Activated naive CD8-positive, alpha-beta T cell (primary cell): ENCODE results near the gene TSPAN18.

Experiments used
- H3K27ac Mint-ChIP-seq: one replicate; pipeline ENCODE4 v1.8.0; 2021; ENCODE audit warnings: mixed read lengths
- H3K27me3 Mint-ChIP-seq: one replicate; pipeline ENCODE4 v1.8.0; 2021; ENCODE audit warnings: mixed read lengths
- H3K36me3 Mint-ChIP-seq: one replicate; pipeline ENCODE4 v1.8.0; 2021; ENCODE audit warnings: mixed read lengths
- H3K4me1 Mint-ChIP-seq: one replicate; pipeline ENCODE4 v1.8.0; 2021; ENCODE audit warnings: low read depth, mixed read lengths
- H3K4me3 Mint-ChIP-seq: one replicate; pipeline ENCODE4 v1.8.0; 2021; ENCODE audit warnings: mild to moderate bottlenecking, mixed read lengths
- H3K9me3 Mint-ChIP-seq: one replicate; pipeline ENCODE4 v1.8.0; 2021; ENCODE audit warnings: low read depth, mixed read lengths

The TSPAN18 gene

DNA sequence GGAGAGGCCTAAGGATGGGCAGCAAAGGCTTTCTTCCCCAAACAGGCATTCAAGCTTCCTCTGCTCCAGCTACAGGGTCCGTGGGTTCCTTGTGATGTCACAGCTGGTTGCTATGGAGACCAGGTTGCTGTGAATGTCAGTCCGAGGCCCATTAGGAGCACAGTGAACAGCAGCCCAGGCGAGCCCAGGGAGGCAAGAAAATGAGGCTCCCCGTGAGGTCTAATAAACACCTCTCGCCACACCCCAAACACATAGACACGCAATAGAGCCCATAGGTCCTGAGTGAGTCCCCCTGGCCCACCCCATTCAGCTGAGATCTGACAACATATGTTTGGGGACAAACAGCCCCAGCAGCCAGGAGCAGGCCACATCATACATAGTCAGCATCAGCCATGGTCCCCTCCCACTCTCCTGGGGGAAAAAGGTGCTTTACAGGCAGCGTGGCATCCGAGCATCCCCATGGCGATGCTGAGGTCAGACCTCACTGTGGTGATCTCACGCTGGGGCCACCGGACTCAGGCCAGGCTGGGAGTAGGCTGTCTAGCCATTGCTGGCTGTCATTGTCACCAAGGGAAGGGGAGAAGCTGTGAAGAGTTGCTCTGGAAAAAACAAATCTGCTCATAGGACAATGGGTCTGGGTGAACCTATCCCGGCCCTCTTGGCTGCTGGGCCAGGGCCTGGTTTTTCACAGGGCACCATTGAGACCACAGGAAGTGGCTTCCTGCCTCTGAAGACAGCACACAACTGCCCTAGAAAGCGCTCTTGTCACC, 247.1 kb downstream of the TSPAN18 start:
- no peak overlapping the region for H3K27ac Mint-ChIP-seq
- H3K36me3 Mint-ChIP-seq = no peaks in the 10 kb centered on the region
- peaks cover under 1% of the 10 kb centered on the region for H3K4me1 Mint-ChIP-seq
- H3K27me3 Mint-ChIP-seq = no peaks in the 10 kb centered on the region
- no peak overlapping the region for H3K4me3 Mint-ChIP-seq
- no peaks in the 10 kb centered on the region for H3K9me3 Mint-ChIP-seq

DNA sequence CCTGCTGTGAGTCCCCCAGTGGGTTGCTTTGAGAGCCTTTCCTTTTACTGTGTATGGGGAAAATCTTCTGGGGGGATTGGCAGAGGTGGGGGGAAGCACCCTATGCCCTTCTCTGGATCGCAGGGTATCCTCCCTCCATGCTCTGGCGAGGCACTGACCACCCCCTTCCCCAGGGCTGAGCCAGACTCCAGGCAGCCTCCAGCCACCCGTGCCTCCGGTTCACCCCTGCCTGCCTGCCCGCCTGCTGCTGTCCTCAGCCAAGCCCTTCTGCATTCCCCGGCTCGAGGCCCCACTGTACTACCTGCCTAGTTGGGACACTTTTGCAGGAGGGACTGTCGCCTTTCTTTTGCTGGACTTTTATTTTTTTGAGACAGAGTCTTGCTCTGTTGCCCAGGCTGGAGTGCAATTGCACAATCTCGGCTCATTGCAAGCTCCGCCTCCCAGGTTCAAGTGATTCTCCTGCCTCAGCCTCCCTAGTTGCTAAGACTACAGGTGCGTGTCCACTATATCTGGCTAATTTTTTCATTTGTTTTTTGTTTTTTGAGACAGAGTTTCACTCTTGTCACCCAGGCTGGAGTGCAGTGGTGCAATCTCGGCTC, 247.7 kb downstream of the TSPAN18 start:
- no peak overlapping the region for H3K4me3 Mint-ChIP-seq
- H3K27me3 Mint-ChIP-seq = no peaks in the 10 kb centered on the region
- H3K4me1 Mint-ChIP-seq = peaks cover 7% of the 10 kb centered on the region
- H3K9me3 Mint-ChIP-seq = no peaks in the 10 kb centered on the region
- H3K36me3 Mint-ChIP-seq = no peaks in the 10 kb centered on the region
- no peak overlapping the region for H3K27ac Mint-ChIP-seq

DNA sequence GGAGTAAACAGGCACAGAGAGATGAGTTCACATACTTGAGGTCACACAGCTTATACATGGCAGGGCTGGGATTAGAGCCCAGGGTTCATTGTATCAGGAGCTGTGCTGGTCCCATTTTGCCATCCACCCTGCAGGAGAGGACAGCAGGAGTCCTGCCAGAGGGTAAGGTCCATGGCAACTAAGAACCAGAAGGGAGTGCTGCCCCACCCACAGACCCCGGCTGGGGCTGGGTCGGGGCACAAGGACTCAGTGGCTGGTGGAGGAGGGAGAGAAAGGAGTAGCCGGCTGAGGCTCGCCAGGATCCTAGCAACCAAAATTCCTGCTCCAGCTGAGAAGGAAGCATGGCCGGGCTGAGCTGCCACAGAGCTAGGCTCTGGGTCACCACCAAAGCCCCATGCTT, 249.8 kb downstream of the TSPAN18 start:
- Mint-ChIP-seq H3K4me1 (peaks cover 11% of the 10 kb centered on the region), H3K27me3 (no peaks in the 10 kb centered on the region), H3K36me3 (no peaks in the 10 kb centered on the region), H3K4me3 (no peak overlapping the region), H3K27ac (no peak overlapping the region), H3K9me3 (no peaks in the 10 kb centered on the region)

DNA sequence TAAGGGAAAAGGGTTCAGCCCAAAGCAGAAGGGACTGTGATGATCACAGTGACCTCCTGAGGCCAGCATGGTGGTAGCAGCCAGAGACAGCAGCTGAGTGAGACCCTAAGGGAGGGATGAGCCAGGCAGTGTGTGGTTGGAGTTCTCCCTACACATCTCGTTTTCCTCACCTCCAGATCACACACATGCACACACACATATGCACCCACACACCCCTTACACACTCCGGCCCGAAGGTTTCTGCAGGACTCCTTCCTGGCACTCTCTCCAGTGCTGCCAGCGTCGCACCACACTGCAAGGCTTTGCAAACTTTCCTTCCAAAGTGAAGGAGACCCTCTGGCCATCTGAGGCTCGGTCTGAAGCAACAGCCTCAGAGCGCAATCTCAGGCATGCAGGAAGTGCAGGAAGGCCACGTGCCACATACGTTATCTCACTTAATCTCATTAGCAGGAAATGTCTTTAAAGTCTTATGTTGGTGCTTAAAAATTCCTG, 250.8 kb downstream of the TSPAN18 start:
- Mint-ChIP-seq H3K27me3 (no peaks in the 10 kb centered on the region), H3K4me1 (peaks cover 11% of the 10 kb centered on the region), H3K27ac (no peak overlapping the region), H3K36me3 (no peaks in the 10 kb centered on the region), H3K9me3 (no peaks in the 10 kb centered on the region), H3K4me3 (peak overlapping the region; percentile 4)

DNA sequence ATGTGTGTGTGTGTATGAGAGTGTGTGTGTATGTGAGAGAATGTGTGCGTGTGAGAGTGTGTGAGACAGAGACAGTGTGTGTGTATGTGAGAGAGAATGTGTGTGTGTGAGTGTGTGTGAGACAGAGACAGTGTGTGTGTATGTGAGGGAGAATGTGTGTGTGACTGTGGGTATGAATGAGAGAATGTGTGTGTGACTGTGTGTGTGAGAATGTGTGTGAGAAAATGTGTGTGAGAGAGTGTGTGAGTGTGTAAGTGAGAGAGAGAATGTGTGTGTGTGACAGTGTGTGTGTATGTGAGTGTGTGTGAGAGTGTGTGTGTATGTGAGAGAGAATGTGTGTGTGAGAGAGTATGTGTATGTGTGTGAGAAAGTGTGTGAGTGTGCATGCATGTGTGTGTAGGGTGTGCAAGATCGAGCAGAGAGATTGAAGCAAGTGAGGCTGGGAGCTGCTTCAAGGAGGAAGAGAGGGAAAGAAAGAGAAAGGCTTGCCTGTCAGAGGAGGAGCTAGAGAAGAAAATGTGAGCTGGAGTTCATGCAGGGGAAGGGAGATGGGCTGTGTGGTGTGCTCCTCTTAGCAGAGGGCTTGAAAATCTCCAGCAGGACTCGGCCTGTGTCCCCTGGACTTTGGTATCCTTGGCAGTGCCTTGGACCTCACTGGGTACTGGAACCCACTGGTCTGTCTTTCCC, 251.7 kb downstream of the TSPAN18 start:
- Mint-ChIP-seq H3K27ac (no peak overlapping the region), H3K4me1 (peaks cover 11% of the 10 kb centered on the region), H3K4me3 (no peak overlapping the region), H3K9me3 (no peaks in the 10 kb centered on the region), H3K36me3 (no peaks in the 10 kb centered on the region), H3K27me3 (no peaks in the 10 kb centered on the region)

DNA sequence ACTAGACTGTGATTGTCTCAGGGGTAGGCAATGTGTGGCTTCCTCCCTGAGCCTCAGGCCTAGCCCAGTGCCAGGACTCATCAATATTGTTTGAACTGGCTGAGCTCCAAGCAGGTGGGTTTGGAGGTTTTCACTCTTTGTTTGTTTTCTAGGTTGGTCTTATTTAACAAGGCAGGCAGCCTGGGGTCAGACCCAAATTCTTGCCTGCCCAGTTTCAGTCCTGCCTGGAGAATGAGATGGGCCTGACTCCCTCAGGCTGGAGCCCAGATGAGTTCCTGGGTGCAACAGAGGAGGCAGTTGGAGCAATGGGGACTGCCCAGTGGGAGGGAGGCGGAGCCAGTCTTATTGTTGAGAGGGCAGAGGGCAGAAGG, 252.2 kb downstream of the TSPAN18 start:
- Mint-ChIP-seq H3K27ac (no peak overlapping the region), H3K27me3 (no peaks in the 10 kb centered on the region)

DNA sequence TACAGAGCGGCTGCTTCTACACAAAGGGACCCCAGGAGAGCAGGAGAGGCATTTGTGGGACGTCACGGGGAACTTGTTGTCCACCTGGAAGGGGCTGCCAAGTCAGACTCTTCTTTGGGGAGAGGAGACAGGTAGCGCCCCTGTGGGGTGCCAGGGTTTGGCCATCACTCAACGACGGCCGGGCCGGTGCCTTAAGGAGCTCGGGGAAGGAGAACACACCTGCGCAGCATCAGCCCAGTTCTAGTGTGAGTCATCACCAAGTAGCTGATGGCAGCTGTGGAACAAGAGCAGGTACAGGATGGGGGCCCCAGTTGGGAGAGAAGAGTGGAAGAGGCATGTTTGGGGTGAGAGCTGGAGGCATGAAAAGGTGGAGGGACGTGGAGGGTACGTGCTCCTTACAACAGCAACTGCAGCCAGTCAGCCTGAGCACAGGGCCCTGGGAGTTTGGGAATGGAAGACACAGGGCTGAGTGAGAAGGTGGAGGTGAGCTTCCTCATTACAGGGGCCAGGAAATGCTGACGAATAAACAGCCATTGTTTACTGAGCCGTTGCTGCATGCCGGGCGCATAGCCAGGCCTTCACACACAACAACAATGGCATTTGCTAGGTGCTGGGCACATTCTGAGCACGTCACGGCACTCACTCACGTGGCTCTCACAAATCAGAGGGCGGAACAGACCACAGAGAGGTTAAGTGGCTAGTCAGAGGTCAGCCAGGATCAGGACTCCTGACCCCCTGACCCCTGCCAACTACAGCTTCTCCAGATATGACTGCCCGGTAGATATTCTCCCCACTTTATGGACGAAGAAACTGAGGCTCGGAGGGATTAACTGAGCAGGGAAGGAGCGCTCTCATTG, 253.0 kb downstream of the TSPAN18 start:
- H3K4me1 Mint-ChIP-seq = peaks cover 11% of the 10 kb centered on the region
- H3K4me3 Mint-ChIP-seq = no peak overlapping the region
- no peaks in the 10 kb centered on the region for H3K36me3 Mint-ChIP-seq
- H3K27me3 Mint-ChIP-seq = no peaks in the 10 kb centered on the region
- no peaks in the 10 kb centered on the region for H3K9me3 Mint-ChIP-seq
- H3K27ac Mint-ChIP-seq = no peak overlapping the region

More for the DNA sequence above, 252.2 kb downstream of the TSPAN18 start:
- H3K4me3 Mint-ChIP-seq = no peak overlapping the region
- H3K9me3 Mint-ChIP-seq = no peaks in the 10 kb centered on the region
- H3K36me3 Mint-ChIP-seq = no peaks in the 10 kb centered on the region
- peaks cover 11% of the 10 kb centered on the region for H3K4me1 Mint-ChIP-seq

DNA sequence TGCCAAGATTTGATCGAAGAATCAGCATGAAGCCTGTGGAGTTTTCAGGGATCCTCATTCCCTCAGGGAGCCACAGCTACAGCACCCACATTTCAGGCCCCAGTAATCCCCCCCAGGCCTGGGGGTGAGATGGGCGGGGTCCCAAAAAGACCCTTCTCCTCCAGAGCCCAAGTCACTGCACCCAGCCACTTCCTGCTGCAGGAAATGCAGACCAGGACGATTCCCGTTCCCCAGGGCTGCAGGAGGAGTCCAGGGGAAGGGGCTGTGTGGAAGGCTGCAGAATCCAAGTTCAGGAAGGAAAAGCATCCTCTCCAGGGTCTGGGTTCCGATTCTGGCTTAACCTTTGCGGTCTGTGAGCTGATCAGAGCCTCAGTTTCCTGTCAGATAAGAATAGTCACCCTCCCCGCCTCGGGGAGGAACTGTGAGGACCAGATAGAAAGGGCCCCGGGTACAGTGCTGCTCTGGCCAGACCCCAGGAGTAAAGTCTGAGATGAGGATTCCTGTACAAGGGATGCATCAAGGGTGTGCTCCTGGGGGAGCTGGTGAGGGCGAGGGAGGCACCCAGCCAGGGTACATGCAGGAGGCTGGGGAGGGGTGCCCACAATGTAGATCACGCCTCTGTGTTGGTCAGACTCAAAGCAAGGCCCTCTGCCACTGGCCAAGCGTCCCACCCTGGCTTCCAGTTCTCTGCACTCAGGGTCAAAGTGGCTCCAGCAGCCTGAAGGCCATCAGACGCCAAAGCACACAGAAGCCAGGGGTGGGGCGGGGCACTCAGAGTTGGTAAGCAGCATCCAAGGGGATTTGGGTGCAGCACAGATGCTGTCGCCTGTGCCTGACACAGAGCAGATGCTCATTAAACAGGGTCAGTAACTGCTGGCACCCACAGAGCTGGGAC, 254.0 kb downstream of the TSPAN18 start:
- H3K27ac Mint-ChIP-seq = no peak overlapping the region
- H3K4me1 Mint-ChIP-seq = peaks cover 11% of the 10 kb centered on the region
- H3K9me3 Mint-ChIP-seq = no peaks in the 10 kb centered on the region
- no peaks in the 10 kb centered on the region for H3K36me3 Mint-ChIP-seq
- no peaks in the 10 kb centered on the region for H3K27me3 Mint-ChIP-seq
- H3K4me3 Mint-ChIP-seq = no peak overlapping the region
